ENCODE data around the gene C9orf152. TPM values are rescaled to one million over a fixed set of nuclear protein-coding genes. Genes with fewer than 3 reads are reported as not detected.

The C9orf152 gene
- total and polyA plus RNA-seq, 10 of the 15 experiments (the other 5 are each of a cell fraction or from before 2014, with no cell fraction given), result 0.04 TPM; not detected in 9

GRCh38 chr9:110156902-110157301, 51.1 kb downstream of the C9orf152 start (continued):
- TF ChIP-seq ZNF687 (IDR thresholded peaks at IDR 0.05) (peak; percentile 88), ZSCAN29 (IDR thresholded peaks at IDR 0.05) (no peak), USF2 (IDR thresholded peaks at IDR 0.05; ENCODE audit: borderline replicate concordance, low read depth, low read length) (peak; percentile 39; the same call in 1 of the 2 replicates), RAD21 (IDR thresholded peaks at IDR 0.05; ENCODE audit: insufficient read depth, low read depth, low read length) (no peak), PAX8 (IDR thresholded peaks at IDR 0.05) (no peak), MYB (IDR thresholded peaks at IDR 0.05; ENCODE audit: borderline replicate concordance, low read depth, low read length) (peak; percentile 86), DPF2 (IDR thresholded peaks at IDR 0.05) (0 out of 2 replicates have a peak, but pooled peaks have one; percentile 25), MAX (IDR thresholded peaks at IDR 0.05; ENCODE audit: low read depth, low read length) (peak; percentile 94), SUZ12 (IDR thresholded peaks at IDR 0.05; ENCODE audit: unreplicated experiment) (no peak), IKZF1 (conservative IDR thresholded peaks at IDR 0.05) (peak; percentile 61), ZBTB33 (IDR thresholded peaks at IDR 0.05) (no peak), CUX1 (IDR thresholded peaks at IDR 0.05; ENCODE audit: insufficient replicate concordance, low read depth, low read length) (no peak), ESRRA (IDR thresholded peaks at IDR 0.05; ENCODE audit: low read length) (no peak), ZNF384 (IDR thresholded peaks at IDR 0.05; ENCODE audit: borderline replicate concordance, low read depth, low read length) (no peak), YY1 (IDR thresholded peaks at IDR 0.05; ENCODE audit: low read depth, low read length) (0 out of 2 replicates have a peak, but pooled peaks have one; percentile 16), MXI1 (IDR thresholded peaks at IDR 0.05; ENCODE audit: low read depth, low read length) (peak; percentile 99)

All from GM12878 (cell line).